HFFc6 (cell line): Measurements from ENCODE around the gene MFSD2A. TPM values are rescaled to one million over a fixed set of nuclear protein-coding genes. Genes with fewer than 3 reads are reported as not detected.
"Not testable (repeated sequence)": the region's sequence is repeated elsewhere in the genome, so short reads cannot be mapped to it uniquely, and the experiment has no call there.

Experiments
- DNase-seq: peaks from one replicate; pipeline ENCODE4 v3.0.0-alpha.2; 2018
- H3K27ac Mint-ChIP-seq: 2 replicates; pipeline ENCODE4 v1.8.0; 2020; ENCODE audit warnings: mild to moderate bottlenecking, mixed read lengths
- H3K27me3 Mint-ChIP-seq: 2 replicates; pipeline ENCODE4 v1.8.0; 2021; ENCODE audit warnings: mild to moderate bottlenecking, moderate library complexity, mixed read lengths; ENCODE audit not compliant: insufficient read depth
- H3K36me3 Mint-ChIP-seq: 2 replicates; pipeline ENCODE4 v1.8.0; 2021; ENCODE audit warnings: low read depth, mixed read lengths
- H3K4me1 Mint-ChIP-seq: 2 replicates; pipeline ENCODE4 v1.8.0; 2020; ENCODE audit warnings: low read depth, mixed read lengths
- H3K4me3 Mint-ChIP-seq: 2 replicates; pipeline ENCODE4 v1.8.0; 2020; ENCODE audit warnings: mild to moderate bottlenecking, moderate library complexity, mixed read lengths
- H3K9me3 Mint-ChIP-seq: 2 replicates; pipeline ENCODE4 v1.8.0; 2020; ENCODE audit warnings: mild to moderate bottlenecking, mixed read lengths
- total RNA-seq, 6 experiments: library from RNA; stranded (reverse); fragmentation: NEBNext Ultra II Directional; extraction: Animal tissue kit (Norgen Biotek cat#: 25700); gene quantifications; 2 replicates in 1 of 6; 3 replicates in 5 of 6; pipeline ENCODE4 v1.2.3, GENCODE V29; 2021
- TF ChIP-seq, protein P1 (sequence below): fragments of 200-600 bp; sonication (generic); IDR thresholded peaks from 2 replicates; pipeline ENCODE4 v1.5.0; 2021; ENCODE audit warnings: antibody characterized with exemption, mild to moderate bottlenecking

MFSD2A gene
- total RNA-seq, 6 experiments from 2014 or later = 3.2 to 4.8 (median 3.5) TPM

DNA sequence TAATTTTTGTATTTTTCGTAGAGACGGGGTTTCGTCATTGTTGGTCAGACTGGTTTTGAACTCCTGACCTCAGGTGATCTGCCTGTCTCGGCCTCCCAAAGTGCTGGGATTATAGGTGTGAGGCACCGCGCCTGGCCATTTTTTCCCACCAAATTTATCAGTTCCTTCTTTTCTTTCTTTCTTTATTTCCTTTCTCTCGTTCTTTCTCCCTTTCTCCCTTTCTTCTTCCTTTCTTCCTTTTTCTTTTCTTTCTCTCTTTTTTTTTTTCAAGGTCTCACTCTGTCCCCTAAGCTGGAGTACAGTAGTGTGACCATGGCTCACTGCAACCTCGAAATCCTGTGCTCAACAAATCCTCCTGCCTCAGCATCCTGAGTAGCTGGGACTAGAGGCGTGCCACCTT, 26.4 kb downstream of the MFSD2A start:
- DNase-seq = no peak
- Mint-ChIP-seq H3K36me3 (no peaks in the 10 kb centered on the region), H3K4me3 (no peak overlapping the region; the same call in 1 of the 2 replicates), H3K27ac (peak overlapping the region; percentile 90), H3K27me3 (no peaks in the 10 kb centered on the region; the same call in none of the 2 replicates), H3K9me3 (no peaks in the 10 kb centered on the region), H3K4me1 (peaks cover 38% of the 10 kb centered on the region)
- TF ChIP-seq, protein P1, sequence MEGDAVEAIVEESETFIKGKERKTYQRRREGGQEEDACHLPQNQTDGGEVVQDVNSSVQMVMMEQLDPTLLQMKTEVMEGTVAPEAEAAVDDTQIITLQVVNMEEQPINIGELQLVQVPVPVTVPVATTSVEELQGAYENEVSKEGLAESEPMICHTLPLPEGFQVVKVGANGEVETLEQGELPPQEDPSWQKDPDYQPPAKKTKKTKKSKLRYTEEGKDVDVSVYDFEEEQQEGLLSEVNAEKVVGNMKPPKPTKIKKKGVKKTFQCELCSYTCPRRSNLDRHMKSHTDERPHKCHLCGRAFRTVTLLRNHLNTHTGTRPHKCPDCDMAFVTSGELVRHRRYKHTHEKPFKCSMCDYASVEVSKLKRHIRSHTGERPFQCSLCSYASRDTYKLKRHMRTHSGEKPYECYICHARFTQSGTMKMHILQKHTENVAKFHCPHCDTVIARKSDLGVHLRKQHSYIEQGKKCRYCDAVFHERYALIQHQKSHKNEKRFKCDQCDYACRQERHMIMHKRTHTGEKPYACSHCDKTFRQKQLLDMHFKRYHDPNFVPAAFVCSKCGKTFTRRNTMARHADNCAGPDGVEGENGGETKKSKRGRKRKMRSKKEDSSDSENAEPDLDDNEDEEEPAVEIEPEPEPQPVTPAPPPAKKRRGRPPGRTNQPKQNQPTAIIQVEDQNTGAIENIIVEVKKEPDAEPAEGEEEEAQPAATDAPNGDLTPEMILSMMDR = no peak

DNA sequence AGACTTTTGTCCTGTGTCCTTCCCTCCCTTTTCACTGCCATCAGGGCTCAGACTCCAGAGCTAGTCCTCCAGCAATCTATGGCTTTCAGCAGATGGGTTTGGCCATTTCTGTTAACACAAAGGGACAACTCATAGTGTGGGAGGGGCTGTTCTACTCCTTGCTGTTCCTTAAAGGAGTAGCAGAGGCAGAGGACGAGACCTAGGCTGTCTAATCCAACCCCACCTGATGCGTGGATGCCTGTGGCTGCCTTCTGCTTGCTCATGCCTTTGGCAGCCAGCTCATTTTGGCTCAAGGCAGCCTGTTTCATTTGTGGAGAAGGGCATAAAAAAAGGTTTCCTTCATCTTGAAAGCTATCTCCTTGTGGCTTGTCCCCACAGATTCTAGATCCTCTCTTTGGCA, 27.0 kb downstream of the MFSD2A start:
- TF ChIP-seq, protein P1 = no peak

DNA sequence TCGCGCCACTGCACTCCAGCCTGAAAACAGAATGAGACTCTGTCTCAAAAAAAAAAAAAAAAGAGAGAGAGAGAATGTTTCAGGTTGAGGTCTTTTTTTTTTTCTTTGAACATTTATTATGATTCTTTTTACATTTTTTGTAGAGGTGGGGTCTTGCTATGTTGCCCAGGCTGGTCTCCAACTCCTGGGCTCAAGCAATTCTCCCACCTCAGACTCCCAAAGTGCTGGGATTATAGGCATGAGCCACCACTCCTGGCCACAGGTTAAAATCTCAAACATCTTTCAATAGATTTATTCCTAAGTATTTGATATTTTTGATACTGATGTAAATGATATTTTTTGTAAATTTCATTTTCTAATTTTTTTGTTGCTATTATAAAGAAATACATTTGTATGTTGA, 29.5 kb downstream of the MFSD2A start:
- H3K9me3 Mint-ChIP-seq, H3K4me3 Mint-ChIP-seq, H3K27me3 Mint-ChIP-seq: not testable (repeated sequence)

More for the DNA sequence above, 27.0 kb downstream of the MFSD2A start:
- Mint-ChIP-seq H3K4me1 (peaks cover 33% of the 10 kb centered on the region), H3K36me3 (no peaks in the 10 kb centered on the region), H3K4me3 (peak overlapping the region; percentile 54), H3K27me3 (peaks cover 3% of the 10 kb centered on the region), H3K27ac (peak overlapping the region; percentile 90), H3K9me3 (no peaks in the 10 kb centered on the region)
- DNase-seq = peak; percentile 90

DNA sequence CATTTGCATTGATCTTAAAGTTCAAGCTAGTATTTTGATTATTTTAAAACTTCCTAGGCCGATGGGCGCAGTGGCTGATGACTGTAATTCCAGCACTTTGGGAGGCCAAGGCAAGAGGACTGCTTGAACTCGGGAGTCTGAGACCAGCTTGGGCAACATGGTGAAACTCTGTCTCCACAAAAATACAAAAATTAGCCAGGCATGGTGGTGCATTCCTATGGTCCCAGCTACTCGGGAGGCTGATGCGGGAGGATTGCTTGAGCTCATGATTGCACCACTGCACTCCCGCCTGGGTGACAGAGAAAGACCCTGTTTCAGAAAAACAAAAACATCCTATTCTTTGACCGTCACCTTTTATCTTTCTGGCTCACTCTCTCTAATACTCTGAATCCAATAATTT, 30.0 kb downstream of the MFSD2A start:
- Mint-ChIP-seq H3K27ac (no peak overlapping the region), H3K36me3 (no peaks in the 10 kb centered on the region), H3K27me3 (peaks cover 3% of the 10 kb centered on the region), H3K4me3 (no peak overlapping the region), H3K9me3 (no peaks in the 10 kb centered on the region), H3K4me1 (peaks cover 33% of the 10 kb centered on the region)
- TF ChIP-seq, protein P1 = no peak
- no peak for DNase-seq

More for the DNA sequence above, 29.5 kb downstream of the MFSD2A start:
- H3K36me3 Mint-ChIP-seq, H3K27ac Mint-ChIP-seq, DNase-seq: not testable (repeated sequence)
- peaks cover 33% of the 10 kb centered on the region for H3K4me1 Mint-ChIP-seq

DNA sequence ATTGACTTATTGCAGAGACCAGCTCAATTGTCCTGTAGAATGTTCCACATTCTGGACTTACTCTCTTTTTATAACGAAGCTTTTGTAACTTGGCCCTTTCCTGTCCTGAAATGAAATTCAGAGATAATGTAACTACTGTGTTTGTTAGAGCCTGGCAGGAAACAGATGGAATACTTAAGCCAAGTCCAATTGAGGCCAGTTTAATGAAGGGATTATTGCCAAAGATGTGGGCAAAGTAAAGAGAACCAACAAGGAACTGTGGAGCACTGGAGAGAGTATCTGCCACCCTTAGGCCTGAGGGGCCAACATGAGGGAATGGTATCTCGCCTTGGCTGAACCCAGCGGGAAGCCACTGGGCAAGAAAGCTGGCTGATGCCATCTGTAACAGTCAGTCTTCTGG, 32.9 kb downstream of the MFSD2A start:
- Mint-ChIP-seq H3K36me3 (no peaks in the 10 kb centered on the region), H3K4me1 (peaks cover 21% of the 10 kb centered on the region), H3K27me3 (peaks cover 3% of the 10 kb centered on the region), H3K9me3 (no peaks in the 10 kb centered on the region), H3K4me3 (no peak overlapping the region), H3K27ac (no peak overlapping the region)
- TF ChIP-seq, protein P1 = no peak
- DNase-seq = no peak

DNA sequence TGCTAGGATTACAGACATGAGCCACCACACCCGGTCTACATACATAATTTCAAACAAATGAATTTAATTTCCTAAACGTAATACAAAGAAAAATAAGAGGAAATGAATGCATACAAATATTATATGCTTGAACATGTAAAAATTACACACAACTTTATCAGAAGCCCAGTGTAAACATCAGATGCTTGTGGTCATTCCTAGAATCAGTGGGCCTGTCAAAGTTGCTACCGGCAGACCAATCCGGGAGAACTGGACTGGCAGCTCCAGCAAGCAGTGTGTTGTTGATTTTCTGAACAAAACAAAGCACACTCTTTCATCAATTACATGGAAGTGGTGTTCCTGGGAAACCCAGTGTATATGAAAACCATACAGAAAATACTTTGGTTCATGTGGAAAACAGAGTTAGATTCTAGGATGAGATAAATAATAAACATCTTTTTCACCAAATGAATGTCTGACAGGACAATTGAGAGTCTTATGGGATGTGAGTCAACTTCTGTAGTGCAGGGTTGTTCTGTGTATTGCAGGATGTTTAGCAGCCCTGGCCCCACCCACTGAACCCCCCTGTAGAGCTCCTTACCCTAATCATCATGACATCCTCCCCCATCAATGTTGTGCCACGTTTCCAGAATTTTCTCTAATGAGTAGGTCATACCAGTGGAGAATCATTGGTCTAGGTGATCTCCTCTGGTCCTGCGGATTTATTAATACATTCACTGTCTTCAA, 33.8 kb downstream of the MFSD2A start:
- TF ChIP-seq, protein P1 = no peak
- no peak overlapping the region for H3K4me3 Mint-ChIP-seq
- H3K27ac Mint-ChIP-seq = no peak overlapping the region
- no peaks in the 10 kb centered on the region for H3K36me3 Mint-ChIP-seq
- H3K27me3 Mint-ChIP-seq = peaks cover 3% of the 10 kb centered on the region
- H3K4me1 Mint-ChIP-seq = peaks cover 22% of the 10 kb centered on the region
- no peak for DNase-seq
- no peaks in the 10 kb centered on the region for H3K9me3 Mint-ChIP-seq
